ENCODE results near the gene NKAIN2.
A peak's percentile ranks its signal among the peaks of the same experiment; 100 is the strongest.

The NKAIN2 gene

GRCh38 chr6:123802697-123803503 is 765 bp upstream of the NKAIN2 start (continued):
- peak; percentile 88 for TF ChIP-seq ZSCAN30 (tag by site-specific recombination; IDR thresholded peaks at IDR 0.05)
- no peak for TF ChIP-seq ZNF747 (tag by site-specific recombination; IDR thresholded peaks at IDR 0.05)
- TF ChIP-seq ZNF404 (tag by site-specific recombination; IDR thresholded peaks at IDR 0.05) = no peak
- TF ChIP-seq ZNF114 (tag by site-specific recombination; IDR thresholded peaks at IDR 0.05) = no peak
- TF ChIP-seq FEZF1 (tag by site-specific recombination; IDR thresholded peaks at IDR 0.05) = no peak
- no peak for TF ChIP-seq ZNF350 (tag by site-specific recombination; IDR thresholded peaks at IDR 0.05)
- TF ChIP-seq ZNF449 (tag by site-specific recombination; IDR thresholded peaks at IDR 0.05) = 0 out of 2 replicates have a peak, but pooled peaks have one; percentile 15
- no peak for TF ChIP-seq TSHZ1 (tag by site-specific recombination; IDR thresholded peaks at IDR 0.05; ENCODE audit: borderline replicate concordance)
- peak; percentile 83 for TF ChIP-seq KLF16 (tag by site-specific recombination; IDR thresholded peaks at IDR 0.05)
- no peak for TF ChIP-seq ZNF707 (tag by site-specific recombination; IDR thresholded peaks at IDR 0.05)
- TF ChIP-seq SCRT2 (tag by site-specific recombination; IDR thresholded peaks at IDR 0.05) = peak; percentile 50; the same call in 1 of the 2 replicates
- TF ChIP-seq, protein P1, sequence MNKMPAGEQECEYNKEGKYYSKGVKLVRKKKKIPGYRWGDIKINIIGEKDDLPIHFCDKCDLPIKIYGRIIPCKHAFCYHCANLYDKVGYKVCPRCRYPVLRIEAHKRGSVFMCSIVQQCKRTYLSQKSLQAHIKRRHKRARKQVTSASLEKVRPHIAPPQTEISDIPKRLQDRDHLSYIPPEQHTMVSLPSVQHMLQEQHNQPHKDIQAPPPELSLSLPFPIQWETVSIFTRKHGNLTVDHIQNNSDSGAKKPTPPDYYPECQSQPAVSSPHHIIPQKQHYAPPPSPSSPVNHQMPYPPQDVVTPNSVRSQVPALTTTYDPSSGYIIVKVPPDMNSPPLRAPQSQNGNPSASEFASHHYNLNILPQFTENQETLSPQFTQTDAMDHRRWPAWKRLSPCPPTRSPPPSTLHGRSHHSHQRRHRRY (tag by site-specific recombination; IDR thresholded peaks at IDR 0.05) = no peak
- TF ChIP-seq TCF7L2 (IDR thresholded peaks at IDR 0.05; ENCODE audit: borderline replicate concordance, low read depth, low read length) = 0 out of 2 replicates have a peak, but pooled peaks have one; percentile 23
- TF ChIP-seq ZNF548 (tag by site-specific recombination; IDR thresholded peaks at IDR 0.05) = no peak
- no peak for TF ChIP-seq ZNF596 (tag by site-specific recombination; IDR thresholded peaks at IDR 0.05)
- peak; percentile 43; the same call in 1 of the 2 replicates for TF ChIP-seq ZNF391 (tag by site-specific recombination; IDR thresholded peaks at IDR 0.05; ENCODE audit: borderline replicate concordance, low read depth)
- TF ChIP-seq ZNF843 (tag by site-specific recombination; IDR thresholded peaks at IDR 0.05) = 0 out of 2 replicates have a peak, but pooled peaks have one; percentile 8
- TF ChIP-seq ZSCAN16 (tag by site-specific recombination; IDR thresholded peaks at IDR 0.05) = 0 out of 2 replicates have a peak, but pooled peaks have one; percentile 16
- TF ChIP-seq ZNF510 (tag by site-specific recombination; IDR thresholded peaks at IDR 0.05; ENCODE audit: insufficient replicate concordance) = no peak
- no peak for TF ChIP-seq ZSCAN23 (tag by site-specific recombination; IDR thresholded peaks at IDR 0.05)
- no peak; the same call in 1 of the 2 replicates for TF ChIP-seq ZNF76 (tag by site-specific recombination; IDR thresholded peaks at IDR 0.05; ENCODE audit: borderline replicate concordance, low read depth)
- peak; percentile 88 for TF ChIP-seq ZNF654 (tag by site-specific recombination; IDR thresholded peaks at IDR 0.05; ENCODE audit: low read depth)
- TF ChIP-seq ZNF175 (tag by site-specific recombination; IDR thresholded peaks at IDR 0.05) = no peak
- peak; percentile 91 for TF ChIP-seq ZBTB26 (tag by site-specific recombination; optimal IDR thresholded peaks at IDR 0.05)
- peak; percentile 76 for TF ChIP-seq ZBTB8A (tag by site-specific recombination; IDR thresholded peaks at IDR 0.05)
- peak; percentile 83 for TF ChIP-seq ZXDB (tag by site-specific recombination; IDR thresholded peaks at IDR 0.05)
- TF ChIP-seq, protein P2, sequence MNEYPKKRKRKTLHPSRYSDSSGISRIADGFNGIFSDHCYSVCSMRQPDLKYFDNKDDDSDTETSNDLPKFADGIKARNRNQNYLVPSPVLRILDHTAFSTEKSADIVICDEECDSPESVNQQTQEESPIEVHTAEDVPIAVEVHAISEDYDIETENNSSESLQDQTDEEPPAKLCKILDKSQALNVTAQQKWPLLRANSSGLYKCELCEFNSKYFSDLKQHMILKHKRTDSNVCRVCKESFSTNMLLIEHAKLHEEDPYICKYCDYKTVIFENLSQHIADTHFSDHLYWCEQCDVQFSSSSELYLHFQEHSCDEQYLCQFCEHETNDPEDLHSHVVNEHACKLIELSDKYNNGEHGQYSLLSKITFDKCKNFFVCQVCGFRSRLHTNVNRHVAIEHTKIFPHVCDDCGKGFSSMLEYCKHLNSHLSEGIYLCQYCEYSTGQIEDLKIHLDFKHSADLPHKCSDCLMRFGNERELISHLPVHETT (tag by site-specific recombination; IDR thresholded peaks at IDR 0.05) = no peak
- TF ChIP-seq ZNF555 (tag by site-specific recombination; conservative IDR thresholded peaks at IDR 0.05) = no peak
- TF ChIP-seq ZNF558 (tag by site-specific recombination; IDR thresholded peaks at IDR 0.05) = no peak
- no peak for TF ChIP-seq ZNF670 (tag by site-specific recombination; IDR thresholded peaks at IDR 0.05; ENCODE audit: low read depth)
- no peak for TF ChIP-seq SP2 (tag by site-specific recombination; IDR thresholded peaks at IDR 0.05)
- TF ChIP-seq HOXD13 (CRISPR knock-in tag; IDR thresholded peaks at IDR 0.05; ENCODE audit: borderline replicate concordance) = no peak
